ENCODE data around the gene OR51B2.

Gene OR51B2

GRCh38 chr11:5280582-5281102, 43.5 kb downstream of the OR51B2 start:
- peak; percentile 1 to 36 for DNase-seq

GRCh38 chr11:5279471-5280090, 44.5 kb downstream of the OR51B2 start:
- no peak for DNase-seq

GRCh38 chr11:5277807-5278382, 46.2 kb downstream of the OR51B2 start:
- DNase-seq: no peak

GRCh38 chr11:5276697-5277096, 47.4 kb downstream of the OR51B2 start:
- no peak for DNase-seq

GRCh38 chr11:5275369-5276110, 48.6 kb downstream of the OR51B2 start:
- no peak for DNase-seq

- DNase-seq: no peak
Measured at GRCh38 chr11:5274395-5274794, 49.7 kb downstream of the OR51B2 start.

Data from CD4-positive, alpha-beta T cell treated with Interleukin-4 for 1 hour (primary cell).